Inflammatory macrophage (primary cell): ENCODE results near the gene SHC4.
"Not testable (repeated sequence)": the region's sequence is repeated elsewhere in the genome, so short reads cannot be mapped to it uniquely, and the experiment has no call there.

Experiments
- DNase-seq, 2 donors: peaks; one replicate each; pipeline ENCODE4 v3.0.0-alpha.2; 2020 to 2022

The SHC4 gene

DNA sequence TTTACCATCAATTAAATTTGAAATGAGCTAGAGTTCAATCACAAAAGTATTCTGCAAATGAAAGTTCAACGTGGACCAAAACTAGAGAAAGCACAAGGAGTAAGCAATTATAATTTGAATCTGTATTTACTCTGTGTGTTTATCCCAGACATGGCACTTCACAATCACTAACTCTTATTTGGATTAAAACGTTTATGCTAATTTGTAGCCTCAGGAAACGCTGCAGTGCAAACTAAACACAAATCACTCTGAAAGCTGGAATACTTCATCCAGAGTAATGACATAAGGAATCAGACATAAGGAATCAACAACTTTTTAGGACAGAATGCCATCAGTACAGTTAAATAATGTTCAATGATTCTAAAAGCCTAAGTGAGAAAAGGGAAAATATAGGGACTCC is 171.3 kb downstream of the SHC4 start:
- no peak for DNase-seq

DNA sequence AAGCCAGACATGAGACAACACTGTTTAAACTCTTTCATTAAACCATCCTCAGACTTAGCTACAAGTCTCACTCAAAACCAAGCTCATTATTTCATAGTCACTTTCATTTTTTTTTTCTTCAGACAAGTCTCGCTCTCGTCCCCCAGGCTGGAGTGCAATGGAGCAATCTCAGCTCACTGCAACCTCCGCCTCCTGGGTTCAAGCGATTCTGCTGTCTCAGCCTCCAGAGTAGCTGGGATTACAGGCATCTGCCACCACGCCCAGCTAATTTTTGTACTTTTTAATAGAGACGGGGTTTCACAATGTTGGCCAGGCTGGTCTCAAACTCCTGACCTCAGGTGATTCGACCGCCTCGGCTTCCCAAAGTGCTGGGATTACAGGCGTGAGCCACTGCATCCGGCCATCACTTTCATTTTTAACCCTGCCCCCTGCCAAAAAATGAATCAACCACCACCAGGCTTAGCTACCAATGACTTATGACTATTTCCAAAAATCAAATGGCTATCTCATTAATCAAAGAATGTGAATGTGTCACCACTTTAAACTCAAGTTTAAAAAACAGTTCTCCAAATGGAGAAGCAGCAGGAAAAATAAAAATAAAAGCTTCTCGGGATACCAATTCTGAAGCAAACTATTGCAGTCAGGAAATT is 173.1 kb downstream of the SHC4 start:
- DNase-seq: not testable (repeated sequence)

DNA sequence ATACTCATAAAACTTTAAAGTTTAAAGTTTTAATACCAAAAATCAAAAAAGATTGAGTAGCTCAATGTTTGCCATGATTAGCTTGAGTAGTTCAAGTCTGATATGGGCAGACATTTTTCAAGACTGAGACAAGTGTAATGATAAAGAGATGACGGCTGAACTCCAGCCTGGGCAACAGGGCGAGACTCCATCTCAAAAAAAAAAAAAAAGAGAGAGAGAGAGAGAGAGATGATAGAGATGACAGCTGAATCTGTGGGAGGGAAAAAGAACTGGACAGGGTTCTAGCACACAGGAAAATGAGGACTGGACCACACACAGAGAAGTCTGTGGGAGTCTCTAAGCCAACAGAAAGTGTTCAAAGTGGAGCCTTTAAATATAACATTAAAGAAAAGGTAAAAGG is 178.0 kb downstream of the SHC4 start:
- no peak for DNase-seq

DNA sequence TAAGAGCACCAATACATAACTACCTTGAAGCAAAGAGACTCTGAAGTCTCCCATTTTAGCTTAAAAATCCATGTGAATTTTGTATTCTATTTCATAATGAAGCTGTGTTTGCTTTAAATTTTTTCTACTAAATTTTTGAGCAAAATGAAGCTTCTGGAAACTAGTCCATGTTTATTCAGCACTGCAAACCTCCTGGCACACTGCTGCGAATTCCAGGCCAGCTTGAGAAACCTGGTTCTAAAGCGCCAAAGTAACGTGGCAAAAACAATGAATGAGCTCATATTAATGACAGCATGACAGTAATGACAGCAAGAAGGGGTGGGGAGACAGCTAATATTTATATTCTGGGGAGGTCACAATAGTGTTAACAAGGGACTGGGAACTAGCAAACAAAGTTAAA is 178.5 kb downstream of the SHC4 start:
- no peak for DNase-seq

DNA sequence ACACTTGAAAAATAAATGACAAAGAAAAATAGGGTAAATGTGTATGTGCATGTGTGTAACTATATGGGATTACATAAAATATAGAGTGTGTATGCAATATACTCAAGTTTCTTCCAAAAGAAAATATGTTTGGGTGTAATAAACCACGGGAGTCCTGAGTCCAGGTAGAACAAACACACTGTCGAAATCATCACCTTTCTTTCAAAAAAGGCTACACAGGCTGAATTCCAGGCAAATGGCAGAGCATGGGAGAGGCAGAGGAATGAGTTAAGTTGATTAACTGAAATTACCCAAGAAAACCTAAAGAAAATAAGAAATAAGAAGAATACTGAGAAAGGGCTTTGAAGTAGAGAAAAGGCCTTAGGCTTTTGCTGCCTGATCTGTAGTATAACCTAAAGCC is 179.0 kb downstream of the SHC4 start:
- no peak for DNase-seq

DNA sequence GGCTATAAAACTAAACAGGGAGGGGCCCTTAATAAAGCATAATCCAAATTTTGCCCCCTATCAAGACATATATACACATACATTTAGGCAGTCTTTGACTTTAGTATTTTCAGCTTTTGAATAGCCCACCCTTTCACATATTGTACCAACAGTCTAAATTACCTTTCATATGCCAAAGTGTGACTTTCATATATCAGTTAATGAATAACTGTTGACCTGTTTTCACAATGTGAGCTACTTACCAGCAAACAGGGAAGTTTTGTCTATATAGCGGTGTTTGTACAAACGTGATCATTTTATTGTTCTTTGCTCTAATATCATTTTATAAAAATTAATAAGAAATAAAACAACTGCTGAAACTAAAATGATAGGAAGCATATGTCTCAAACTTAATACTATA is 180.8 kb downstream of the SHC4 start:
- DNase-seq: no peak

DNA sequence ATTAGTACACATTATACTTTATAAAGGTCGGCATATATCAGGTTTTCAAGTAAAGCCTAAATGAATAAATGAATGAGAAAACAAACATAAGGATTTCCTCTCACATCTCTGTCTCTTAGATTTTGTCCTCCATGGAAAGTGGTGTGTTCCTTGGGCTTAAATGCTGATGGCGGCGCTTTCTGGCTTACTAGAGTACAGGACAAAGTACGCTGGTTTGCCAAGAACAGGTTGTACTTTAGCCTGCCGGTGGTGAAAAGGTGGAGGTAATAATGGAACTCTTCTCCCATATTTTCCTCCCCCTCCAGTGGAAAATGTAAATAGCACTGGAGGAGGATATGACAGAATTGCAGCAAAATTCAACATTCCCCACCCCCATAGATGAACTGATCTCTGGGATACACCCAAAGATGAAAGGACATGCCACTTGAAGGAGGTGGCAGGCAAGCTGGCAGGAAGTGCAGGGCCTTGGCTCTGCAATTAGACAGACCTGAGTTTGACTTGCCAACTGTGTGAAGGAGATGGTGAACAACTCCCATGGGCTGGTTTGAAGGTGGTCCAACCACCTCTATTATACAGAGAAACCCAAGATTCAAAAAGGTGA is 182.1 kb downstream of the SHC4 start:
- DNase-seq: no peak

DNA sequence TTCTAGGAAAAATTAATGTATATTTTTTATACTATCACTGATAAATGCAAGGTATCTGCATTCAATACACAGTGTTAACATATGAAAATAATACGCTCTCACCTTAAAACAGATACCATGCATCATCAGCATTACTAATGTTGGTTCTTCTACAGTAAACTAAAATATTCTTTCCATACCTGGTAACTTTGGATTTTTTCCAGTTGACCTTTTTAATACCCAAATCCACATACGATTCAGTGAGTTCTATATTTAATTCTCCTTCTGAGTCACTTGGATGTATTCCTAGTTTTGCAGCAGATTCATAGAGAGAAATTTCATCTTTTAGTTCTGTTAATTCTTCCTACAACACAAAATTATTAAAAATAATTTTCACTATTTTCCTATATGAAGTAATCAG is 182.7 kb downstream of the SHC4 start:
- DNase-seq: no peak

DNA sequence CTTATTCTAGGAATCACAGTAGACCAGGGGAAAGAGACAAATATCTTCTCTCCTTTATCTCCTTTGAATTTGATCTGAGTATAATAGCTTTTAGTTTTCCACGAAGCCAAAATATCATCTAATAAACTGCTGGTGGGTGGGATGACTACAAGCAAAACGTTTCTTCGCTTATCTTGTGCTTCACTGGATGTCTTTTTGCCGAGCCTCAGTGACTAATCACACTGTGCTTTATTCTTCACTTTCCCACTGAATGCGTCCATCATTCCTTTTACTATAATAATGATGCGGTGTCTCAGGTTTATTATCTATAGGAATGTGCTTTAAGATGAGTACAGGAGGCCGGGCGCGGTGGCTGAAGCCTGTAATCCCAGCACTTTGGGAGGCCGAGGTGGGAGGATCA is 185.4 kb downstream of the SHC4 start:
- no peak for DNase-seq

DNA sequence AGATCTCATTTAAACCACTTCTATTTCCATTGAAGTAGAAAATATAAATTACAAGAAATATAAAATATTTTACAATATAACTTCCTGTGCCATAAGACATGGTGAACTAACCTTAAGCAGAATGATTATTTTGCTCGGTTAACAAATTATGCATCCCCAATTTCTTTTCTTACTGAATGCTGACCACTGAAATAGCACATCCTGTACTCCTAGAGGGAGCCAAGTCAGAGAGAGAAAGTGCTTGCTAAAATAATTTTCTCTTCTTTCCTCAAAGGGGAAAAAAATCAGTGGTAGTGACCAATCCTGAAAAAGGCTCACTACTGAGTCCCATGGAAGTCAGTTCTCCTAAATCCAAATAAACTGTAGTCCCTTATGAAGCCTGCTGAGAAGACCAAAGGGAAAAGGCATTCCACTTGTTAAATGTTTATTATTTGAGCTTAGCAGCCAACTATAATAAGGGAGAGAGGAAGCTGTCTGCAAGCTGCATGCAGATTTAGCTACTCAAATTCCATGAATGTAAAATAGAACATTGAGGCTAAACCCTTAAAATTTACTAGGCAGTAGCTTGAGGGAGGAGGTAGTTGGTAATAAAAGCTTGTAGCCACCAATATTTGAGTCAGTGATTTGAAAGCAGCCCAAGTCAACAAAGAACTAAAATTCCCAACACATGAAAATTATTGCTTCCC is 185.9 kb downstream of the SHC4 start:
- no peak for DNase-seq

DNA sequence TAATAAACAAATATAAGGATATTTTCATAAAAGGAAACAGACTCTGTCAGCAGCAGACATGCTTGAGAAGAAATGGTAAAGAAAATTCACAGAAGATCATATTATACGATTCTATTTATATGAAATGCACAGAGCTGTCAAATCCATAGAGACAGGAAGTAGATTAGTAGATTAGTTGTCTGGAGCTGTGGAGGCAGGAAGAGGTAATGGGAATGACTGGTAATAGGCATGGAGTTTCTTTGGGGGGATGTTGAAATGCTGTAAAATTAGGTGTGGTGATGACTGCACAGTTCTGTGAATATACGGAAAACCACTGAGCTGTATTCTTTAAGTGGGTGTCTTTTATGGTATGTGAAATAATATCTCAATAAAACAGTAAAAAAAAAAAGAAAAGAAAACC is 188.2 kb downstream of the SHC4 start:
- DNase-seq: no peak

DNA sequence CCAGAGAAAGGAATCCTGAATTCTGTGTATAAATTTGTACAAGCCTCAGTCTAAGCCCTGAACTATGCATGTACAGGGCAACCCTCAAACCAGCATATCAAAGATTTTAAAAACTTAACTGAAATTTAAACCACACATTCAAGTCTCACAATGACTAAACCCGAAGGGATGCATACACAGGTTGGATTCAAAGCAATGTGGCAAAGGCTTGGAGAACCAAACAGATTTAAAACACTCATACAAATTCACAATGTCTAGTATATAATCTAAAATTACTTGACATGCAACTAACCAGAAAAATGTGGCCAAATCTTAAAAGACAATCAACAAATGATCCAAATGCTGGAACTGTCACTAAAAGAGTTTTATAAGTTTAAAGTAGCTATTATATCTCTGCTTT is 189.2 kb downstream of the SHC4 start:
- DNase-seq: no peak
